Ascending aorta (tissue), 2 donors: ENCODE results near the gene PIK3CD. TPM values are rescaled to one million over a fixed set of nuclear protein-coding genes. Genes with fewer than 3 reads are reported as not detected.

Experiments
- DNase-seq, 2 donors: peaks; one replicate each; pipeline ENCODE4 v3.0.0-alpha.2; 2019; ENCODE audit warnings: low spot score in 2 of 2
- H3K27ac ChIP-seq, 2 donors: fragments of 200-600 bp; sonication (generic); one replicate each; pipeline ENCODE4 v1.5.1; 2016 to 2017; ENCODE audit warnings: mild to moderate bottlenecking in 1 of 2
- H3K27me3 ChIP-seq: fragments of 200-600 bp; sonication (generic); one replicate; pipeline ENCODE4 v1.5.1; 2017
- H3K36me3 ChIP-seq, 2 donors: fragments of 200-600 bp; sonication (generic); one replicate each; pipeline ENCODE4 v1.5.1; 2016
- H3K4me1 ChIP-seq, 2 donors: fragments of 200-600 bp; sonication (generic); one replicate each; pipeline ENCODE4 v1.5.1; 2016 to 2017; ENCODE audit warnings: mild to moderate bottlenecking in 1 of 2
- H3K4me3 ChIP-seq, 2 donors: fragments of 200-600 bp; sonication (generic); one replicate each; pipeline ENCODE4 v1.5.1; 2016 to 2017; ENCODE audit warnings: mild to moderate bottlenecking in 1 of 2
- H3K9me3 ChIP-seq, 2 donors: fragments of 200-600 bp; sonication (generic); one replicate each; pipeline ENCODE4 v1.5.1; 2016
- intact Hi-C: fragments of 100-400 bp; cut with DNase I; formaldehyde crosslinking; loops from one replicate; pipeline ENCODE4 v1.15.1; 2023
- total RNA-seq: library from RNA; depleted of rRNA; stranded (reverse); fragments of >200 nt; gene quantifications from one replicate; pipeline ENCODE4 v1.1.0, GENCODE V29; 2016
- TF ChIP-seq, protein P1 (sequence below), 3 experiments: fragments of 200-600 bp in 2 of 3; fragments of 450-650 bp in 1 of 3; sonication (generic) in 2 of 3; IDR thresholded peaks; one replicate each; pipeline ENCODE4 v1.5.1; 2016 to 2019; ENCODE audit warnings: antibody characterized with exemption in 3 of 3, mild to moderate bottlenecking in 1 of 3, moderate library complexity in 1 of 3

Gene PIK3CD
- total RNA-seq, 1 donor from 2014 or later: 19.7 TPM

DNA sequence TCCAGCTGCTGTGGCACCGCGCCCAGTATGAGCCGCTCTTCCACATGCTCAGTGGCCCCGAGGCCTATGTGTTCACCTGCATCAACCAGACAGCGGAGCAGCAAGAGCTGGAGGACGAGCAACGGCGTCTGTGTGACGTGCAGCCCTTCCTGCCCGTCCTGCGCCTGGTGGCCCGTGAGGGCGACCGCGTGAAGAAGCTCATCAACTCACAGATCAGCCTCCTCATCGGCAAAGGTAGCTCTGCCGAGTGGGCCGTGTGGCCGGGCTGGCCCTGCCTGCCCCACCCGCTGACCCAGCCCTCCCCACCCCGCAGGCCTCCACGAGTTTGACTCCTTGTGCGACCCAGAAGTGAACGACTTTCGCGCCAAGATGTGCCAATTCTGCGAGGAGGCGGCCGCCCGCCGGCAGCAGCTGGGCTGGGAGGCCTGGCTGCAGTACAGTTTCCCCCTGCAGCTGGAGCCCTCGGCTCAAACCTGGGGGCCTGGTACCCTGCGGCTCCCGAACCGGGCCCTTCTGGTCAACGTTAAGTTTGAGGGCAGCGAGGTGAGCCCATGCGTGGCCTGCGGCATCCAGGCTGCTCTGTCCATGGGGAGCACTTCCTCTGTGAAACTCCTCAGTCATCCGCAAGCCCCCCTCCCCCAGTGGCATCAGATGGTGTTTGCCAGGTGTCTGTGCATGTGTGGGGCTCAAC is 64.2 kb downstream of the PIK3CD start:
- H3K9me3 ChIP-seq: no peaks in the 10 kb centered on the region
- TF ChIP-seq, protein P1, sequence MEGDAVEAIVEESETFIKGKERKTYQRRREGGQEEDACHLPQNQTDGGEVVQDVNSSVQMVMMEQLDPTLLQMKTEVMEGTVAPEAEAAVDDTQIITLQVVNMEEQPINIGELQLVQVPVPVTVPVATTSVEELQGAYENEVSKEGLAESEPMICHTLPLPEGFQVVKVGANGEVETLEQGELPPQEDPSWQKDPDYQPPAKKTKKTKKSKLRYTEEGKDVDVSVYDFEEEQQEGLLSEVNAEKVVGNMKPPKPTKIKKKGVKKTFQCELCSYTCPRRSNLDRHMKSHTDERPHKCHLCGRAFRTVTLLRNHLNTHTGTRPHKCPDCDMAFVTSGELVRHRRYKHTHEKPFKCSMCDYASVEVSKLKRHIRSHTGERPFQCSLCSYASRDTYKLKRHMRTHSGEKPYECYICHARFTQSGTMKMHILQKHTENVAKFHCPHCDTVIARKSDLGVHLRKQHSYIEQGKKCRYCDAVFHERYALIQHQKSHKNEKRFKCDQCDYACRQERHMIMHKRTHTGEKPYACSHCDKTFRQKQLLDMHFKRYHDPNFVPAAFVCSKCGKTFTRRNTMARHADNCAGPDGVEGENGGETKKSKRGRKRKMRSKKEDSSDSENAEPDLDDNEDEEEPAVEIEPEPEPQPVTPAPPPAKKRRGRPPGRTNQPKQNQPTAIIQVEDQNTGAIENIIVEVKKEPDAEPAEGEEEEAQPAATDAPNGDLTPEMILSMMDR (IDR thresholded peaks at IDR 0.05): no peak
- no peak for DNase-seq
- no peak overlapping the region for H3K27ac ChIP-seq
- H3K4me3 ChIP-seq: no peak overlapping the region
- no peaks in the 10 kb centered on the region for H3K27me3 ChIP-seq
- intact Hi-C loops: no loop called here
- peaks cover 14 to 69% of the 10 kb centered on the region in 2 donors for H3K36me3 ChIP-seq
- peaks cover 0 to 3% of the 10 kb centered on the region in 2 donors for H3K4me1 ChIP-seq

DNA sequence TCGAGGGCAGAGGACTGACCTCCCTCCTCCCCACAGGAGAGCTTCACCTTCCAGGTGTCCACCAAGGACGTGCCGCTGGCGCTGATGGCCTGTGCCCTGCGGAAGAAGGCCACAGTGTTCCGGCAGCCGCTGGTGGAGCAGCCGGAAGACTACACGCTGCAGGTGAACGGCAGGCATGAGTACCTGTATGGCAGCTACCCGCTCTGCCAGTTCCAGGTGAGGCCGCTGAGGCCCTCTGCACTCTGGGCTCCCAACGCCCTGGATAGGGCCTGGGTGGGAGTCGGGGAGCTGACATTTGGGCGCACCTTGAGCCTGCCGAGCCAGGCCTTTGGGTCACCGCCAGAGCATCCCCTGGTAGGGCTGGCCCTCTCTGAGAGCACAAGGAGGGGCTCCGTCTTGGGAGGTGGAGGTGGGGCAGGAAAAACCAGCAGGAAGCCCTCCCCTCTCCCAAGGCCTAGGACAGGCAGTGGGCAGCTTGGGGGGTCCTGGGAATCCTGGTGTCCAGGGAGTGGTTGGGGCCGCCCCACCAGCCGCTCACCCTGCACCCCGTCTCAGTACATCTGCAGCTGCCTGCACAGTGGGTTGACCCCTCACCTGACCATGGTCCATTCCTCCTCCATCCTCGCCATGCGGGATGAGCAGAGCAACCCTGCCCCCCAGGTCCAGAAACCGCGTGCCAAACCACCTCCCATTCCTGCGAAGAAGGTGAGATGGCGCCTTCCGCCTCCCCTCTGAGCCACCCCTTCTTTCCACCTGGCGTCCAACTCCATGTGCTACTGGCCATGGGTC is 65.1 kb downstream of the PIK3CD start:
- Histone ChIP-seq H3K4me1 (peaks cover 0 to 3% of the 10 kb centered on the region in 2 donors), H3K27ac (peak overlapping the region in 1 of 2 donors; percentile 2)

DNA sequence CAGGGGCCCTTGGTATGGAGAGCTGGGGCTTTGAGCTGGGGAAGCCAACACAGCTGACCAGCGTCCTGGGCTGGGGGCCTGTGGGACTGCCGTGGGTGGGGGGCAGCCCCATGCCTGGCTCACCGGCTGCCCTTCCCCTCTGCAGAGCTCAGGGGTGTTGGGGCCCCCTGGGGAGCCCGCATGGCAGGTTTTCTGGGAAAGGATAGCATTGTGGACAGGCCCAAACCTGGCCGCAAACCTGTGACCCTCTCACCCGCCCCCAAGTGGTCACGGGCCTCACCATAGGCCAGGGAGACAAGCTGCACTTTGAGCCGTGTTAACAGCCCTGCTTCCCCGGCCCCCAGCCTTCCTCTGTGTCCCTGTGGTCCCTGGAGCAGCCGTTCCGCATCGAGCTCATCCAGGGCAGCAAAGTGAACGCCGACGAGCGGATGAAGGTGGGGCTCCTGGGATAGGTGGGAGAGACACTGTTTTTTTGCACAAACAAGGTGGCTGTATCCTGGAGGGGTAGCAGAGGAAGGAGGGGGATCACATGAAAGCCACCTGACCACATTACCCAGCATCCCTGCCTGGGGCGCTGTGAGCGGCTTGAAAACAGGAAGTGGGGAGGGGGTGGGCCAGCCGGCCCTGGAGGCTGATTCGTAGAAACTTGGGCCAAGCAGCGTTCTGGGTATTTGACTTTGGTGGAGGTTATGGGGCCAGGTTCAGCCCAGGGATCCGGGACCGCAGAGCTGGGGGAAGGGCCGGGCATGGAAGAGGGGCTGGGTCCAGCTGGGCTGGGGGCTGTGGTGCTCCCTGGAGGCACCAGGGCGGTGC is 65.9 kb downstream of the PIK3CD start:
- intact Hi-C loops: no loop called here
- no peaks in the 10 kb centered on the region for H3K27me3 ChIP-seq
- H3K9me3 ChIP-seq: no peaks in the 10 kb centered on the region
- H3K4me1 ChIP-seq: peaks cover 0 to 3% of the 10 kb centered on the region in 2 donors
- H3K36me3 ChIP-seq: peaks cover 21 to 69% of the 10 kb centered on the region in 2 donors
- no peak overlapping the region for H3K4me3 ChIP-seq
- H3K27ac ChIP-seq: peak overlapping the region in 1 of 2 donors; percentile 2
- peak; percentile 49 to 81 for DNase-seq
- TF ChIP-seq, protein P1 (IDR thresholded peaks at IDR 0.05): no peak

More for the DNA sequence above, 65.1 kb downstream of the PIK3CD start:
- intact Hi-C loops: no loop called here
- Histone ChIP-seq H3K4me3 (no peak overlapping the region), H3K9me3 (no peaks in the 10 kb centered on the region), H3K27me3 (no peaks in the 10 kb centered on the region), H3K36me3 (peaks cover 16 to 69% of the 10 kb centered on the region in 2 donors)
- TF ChIP-seq, protein P1 (IDR thresholded peaks at IDR 0.05): no peak
- no peak for DNase-seq

DNA sequence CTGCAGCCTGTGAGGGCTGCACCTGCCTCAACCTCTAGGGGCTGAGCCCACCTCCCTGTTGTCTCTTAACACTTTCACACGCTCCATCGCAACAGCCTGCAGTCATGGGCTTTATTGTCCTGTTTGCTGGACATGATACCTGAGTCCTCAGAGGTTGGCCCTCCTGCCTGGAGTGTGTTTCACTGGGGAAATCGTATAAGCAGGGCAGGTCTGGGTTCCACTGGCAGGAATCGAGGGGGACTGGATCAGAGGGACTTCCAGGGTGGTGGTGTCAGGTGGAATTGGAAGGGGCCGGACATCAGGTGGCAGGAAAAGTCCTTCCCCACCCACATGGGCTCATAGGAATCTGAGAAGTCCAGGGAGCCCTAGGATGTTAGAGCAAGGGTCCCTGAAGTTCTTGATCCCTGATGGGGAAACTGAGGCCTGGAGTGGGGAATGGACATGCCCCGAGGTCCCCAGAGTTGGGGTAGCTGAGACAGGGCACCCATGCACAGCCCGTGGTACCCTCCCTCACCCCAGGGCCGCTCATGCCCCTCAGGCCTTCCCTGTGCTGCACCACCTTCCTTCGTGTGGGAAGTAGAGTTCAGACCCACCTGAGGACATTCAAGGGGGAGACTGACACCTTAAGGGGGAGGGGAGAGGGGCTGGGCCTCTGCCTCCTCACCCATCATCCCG is 66.6 kb downstream of the PIK3CD start:
- H3K4me3 ChIP-seq: no peak overlapping the region
- H3K9me3 ChIP-seq: peaks cover under 1 to 4% of the 10 kb centered on the region in 2 donors
- peaks cover 28 to 71% of the 10 kb centered on the region in 2 donors for H3K36me3 ChIP-seq
- no peak for DNase-seq
- peaks cover 0 to 3% of the 10 kb centered on the region in 2 donors for H3K4me1 ChIP-seq
- no peak overlapping the region for H3K27ac ChIP-seq
- intact Hi-C loops: no loop called here
- TF ChIP-seq, protein P1 (IDR thresholded peaks at IDR 0.05): no peak
- no peaks in the 10 kb centered on the region for H3K27me3 ChIP-seq
